ENCODE measurements around the gene EDN3.

GRCh38 chr20:59322585-59323454, 22.4 kb downstream of the EDN3 start:
- TF ChIP-seq POLR2AphosphoS5 (IDR thresholded peaks at IDR 0.05; ENCODE audit: low read depth, low read length) (no peak), FOXP2 (optimal IDR thresholded peaks at IDR 0.05; ENCODE audit: borderline replicate concordance, extremely low read depth, extremely low read length, insufficient read depth) (peak; percentile 39), SIN3A (IDR thresholded peaks at IDR 0.05; ENCODE audit: borderline replicate concordance, insufficient read depth, low read length) (no peak)
